Chondrocyte (in vitro differentiated cells): ENCODE measurements around the gene ZNF787. TPM values are rescaled to one million over a fixed set of nuclear protein-coding genes. Genes with fewer than 3 reads are reported as not detected.

Source experiments
- DNase-seq: peaks from one replicate; pipeline ENCODE4 v3.0.0; 2021; ENCODE audit warnings: mixed read lengths, low spot score
- H3K27ac Mint-ChIP-seq: one replicate; pipeline ENCODE4 v1.8.0; 2021; ENCODE audit warnings: mild to moderate bottlenecking, moderate library complexity, mixed read lengths; ENCODE audit not compliant: unreplicated experiment
- H3K27me3 Mint-ChIP-seq: 2 replicates; pipeline ENCODE4 v1.8.0; 2021; ENCODE audit warnings: low read depth, mixed read lengths
- H3K36me3 Mint-ChIP-seq: 2 replicates; pipeline ENCODE4 v1.8.0; 2021; ENCODE audit warnings: low read depth, mixed read lengths
- H3K4me1 Mint-ChIP-seq: 2 replicates; pipeline ENCODE4 v1.8.0; 2021; ENCODE audit warnings: low read depth, mild to moderate bottlenecking, mixed read lengths
- H3K4me3 Mint-ChIP-seq: one replicate; pipeline ENCODE4 v1.8.0; 2021; ENCODE audit warnings: mild to moderate bottlenecking, moderate library complexity, mixed read lengths; ENCODE audit not compliant: unreplicated experiment
- H3K9me3 Mint-ChIP-seq: 2 replicates; pipeline ENCODE4 v1.8.0; 2021; ENCODE audit warnings: low read depth, mixed read lengths
- CTCF ChIP-seq: fragments of 200-600 bp; sonication (generic); IDR thresholded peaks from 2 replicates; pipeline ENCODE4 v1.5.0; 2021; ENCODE audit warnings: antibody characterized with exemption, mild to moderate bottlenecking, moderate library complexity
- total RNA-seq: library from RNA; stranded (reverse); gene quantifications from 3 replicates; pipeline ENCODE4 v1.2.1, GENCODE V29; 2021

ZNF787 gene
- total RNA-seq, 1 donor from 2014 or later, result 26.5 TPM

- DNase-seq, result no peak
- no peak overlapping the region for H3K4me3 Mint-ChIP-seq
These were observed 8.9 kb upstream of the ZNF787 start for GRCh38 chr19:56130006-56130405.

GRCh38 chr19:56126983-56127780, 6.1 kb upstream of the ZNF787 start:
- Mint-ChIP-seq H3K9me3 (no peaks in the 10 kb centered on the region), H3K4me1 (peaks cover 5% of the 10 kb centered on the region), H3K27ac (no peak overlapping the region), H3K27me3 (no peaks in the 10 kb centered on the region), H3K36me3 (no peaks in the 10 kb centered on the region), H3K4me3 (no peak overlapping the region)
- no peak for TF ChIP-seq CTCF
- no peak for DNase-seq

More at GRCh38 chr19:56130006-56130405, 8.9 kb upstream of the ZNF787 start:
- Mint-ChIP-seq H3K9me3 (no peaks in the 10 kb centered on the region), H3K36me3 (no peaks in the 10 kb centered on the region), H3K27me3 (no peaks in the 10 kb centered on the region), H3K27ac (no peak overlapping the region), H3K4me1 (peaks cover 18% of the 10 kb centered on the region)
- TF ChIP-seq CTCF, result no peak

- Mint-ChIP-seq H3K27me3 (no peaks in the 10 kb centered on the region), H3K36me3 (no peaks in the 10 kb centered on the region), H3K4me3 (no peak overlapping the region), H3K9me3 (no peaks in the 10 kb centered on the region), H3K4me1 (peaks cover 5% of the 10 kb centered on the region), H3K27ac (no peak overlapping the region)
- TF ChIP-seq CTCF, result no peak
- DNase-seq, result no peak
These were observed 4.9 kb upstream of the ZNF787 start for GRCh38 chr19:56125806-56126590.

- no peak for DNase-seq
- no peak overlapping the region for H3K27ac Mint-ChIP-seq
- H3K27me3 Mint-ChIP-seq, result no peaks in the 10 kb centered on the region
- H3K4me1 Mint-ChIP-seq, result peaks cover 10% of the 10 kb centered on the region
- H3K9me3 Mint-ChIP-seq, result no peaks in the 10 kb centered on the region
- no peaks in the 10 kb centered on the region for H3K36me3 Mint-ChIP-seq
- no peak overlapping the region for H3K4me3 Mint-ChIP-seq
- TF ChIP-seq CTCF, result no peak
These were observed 3.5 kb upstream of the ZNF787 start for GRCh38 chr19:56124578-56124977.

GRCh38 chr19:56123266-56123891, 2.3 kb upstream of the ZNF787 start:
- H3K27me3 Mint-ChIP-seq, result no peaks in the 10 kb centered on the region
- H3K27ac Mint-ChIP-seq, result no peak overlapping the region
- H3K36me3 Mint-ChIP-seq, result no peaks in the 10 kb centered on the region
- DNase-seq, result no peak
- peaks cover 20% of the 10 kb centered on the region for H3K4me1 Mint-ChIP-seq
- no peaks in the 10 kb centered on the region for H3K9me3 Mint-ChIP-seq
- H3K4me3 Mint-ChIP-seq, result no peak overlapping the region
- no peak for TF ChIP-seq CTCF
